Measurements from ENCODE around the gene COL6A2.
A peak's percentile ranks its signal among the peaks of the same experiment; 100 is the strongest.
"Not testable (repeated sequence)": the region's sequence is repeated elsewhere in the genome, so short reads cannot be mapped to it uniquely, and the experiment has no call there.

COL6A2 gene

GRCh38 chr21:46076724-46077123 lies 21.2 kb upstream of the COL6A2 start:
- not testable (repeated sequence) for H2BK5ac ChIP-seq (ENCODE audit: low read depth, low read length, poor library complexity, severe bottlenecking); H2BK120ac ChIP-seq (ENCODE audit: low read depth, low read length); H4K91ac ChIP-seq (ENCODE audit: low read length); H3K4ac ChIP-seq (ENCODE audit: low read depth in 1 of 2, low read length in 2 of 2); DNase-seq; H3K36me3 ChIP-seq (ENCODE audit: control insufficient read depth in 1 of 2, insufficient read depth in 2 of 2, low read depth in 1 of 2, low read length in 2 of 2); H2AFZ ChIP-seq (ENCODE audit: low read depth, low read length); H3K4me3 ChIP-seq (ENCODE audit: insufficient read depth in 1 of 2, low read depth in 1 of 2, low read length in 2 of 2); H3K27ac ChIP-seq (ENCODE audit: low read length, poor library complexity, severe bottlenecking); H3K79me1 ChIP-seq (replicated peaks; ENCODE audit: low read length, poor library complexity, severe bottlenecking); H2BK15ac ChIP-seq (ENCODE audit: low read depth, poor library complexity, severe bottlenecking); H4K8ac ChIP-seq (ENCODE audit: low read length); H2AK5ac ChIP-seq (ENCODE audit: low read length, severe bottlenecking); H3K14ac ChIP-seq (ENCODE audit: low read length in 2 of 2); H3K9ac ChIP-seq (ENCODE audit: low read length); H3K4me2 ChIP-seq (ENCODE audit: low read length, poor library complexity, severe bottlenecking); H3K18ac ChIP-seq (ENCODE audit: low read depth in 1 of 2, low read length in 2 of 2); H3K27me3 ChIP-seq (ENCODE audit: control insufficient read depth in 1 of 2, insufficient read depth in 1 of 2, low read length in 2 of 2); H2BK12ac ChIP-seq (ENCODE audit: low read length in 2 of 2); H3K23ac ChIP-seq (ENCODE audit: low read length in 2 of 2); H3K9me3 ChIP-seq (ENCODE audit: control insufficient read depth, low read length)
- 96% methylated on average over 7 of the region's 8 CpGs for WGBS
- peaks cover 20% of the 10 kb centered on the region for H3K4me1 ChIP-seq (ENCODE audit: control insufficient read depth, insufficient read depth, low read depth, low read length)

GRCh38 chr21:46077674-46078101 lies 20.2 kb upstream of the COL6A2 start:
- Histone ChIP-seq H3K4me3 (ENCODE audit: insufficient read depth in 1 of 2, low read depth in 1 of 2, low read length in 2 of 2) (no peak overlapping the region), H4K91ac (ENCODE audit: low read length) (peak overlapping the region; percentile 6), H3K4me2 (ENCODE audit: low read length, poor library complexity, severe bottlenecking) (no peak overlapping the region), H3K27me3 (ENCODE audit: control insufficient read depth in 1 of 2, insufficient read depth in 1 of 2, low read length in 2 of 2) (no peaks in the 10 kb centered on the region), H3K14ac (ENCODE audit: low read length in 2 of 2) (peak overlapping the region in 1 of 2 experiments; percentile 50), H2BK120ac (ENCODE audit: low read depth, low read length) (no peak overlapping the region), H3K23ac (ENCODE audit: low read length in 2 of 2) (no peak overlapping the region), H3K18ac (ENCODE audit: low read depth in 1 of 2, low read length in 2 of 2) (no peak overlapping the region), H3K4ac (ENCODE audit: low read depth in 1 of 2, low read length in 2 of 2) (no peak overlapping the region), H2AFZ (ENCODE audit: low read depth, low read length) (no peak overlapping the region), H2BK5ac (ENCODE audit: low read depth, low read length, poor library complexity, severe bottlenecking) (no peak overlapping the region), H3K27ac (ENCODE audit: low read length, poor library complexity, severe bottlenecking) (no peak overlapping the region), H2BK12ac (ENCODE audit: low read length in 2 of 2) (peak overlapping the region in 1 of 2 experiments; percentile 73), H3K9ac (ENCODE audit: low read length) (peak overlapping the region; percentile 88), H3K9me3 (ENCODE audit: control insufficient read depth, low read length) (no peaks in the 10 kb centered on the region), H2AK5ac (ENCODE audit: low read length, severe bottlenecking) (no peak overlapping the region), H2BK15ac (ENCODE audit: low read depth, poor library complexity, severe bottlenecking) (peak overlapping the region; percentile 20), H3K36me3 (ENCODE audit: control insufficient read depth in 1 of 2, insufficient read depth in 2 of 2, low read depth in 1 of 2, low read length in 2 of 2) (no peaks in the 10 kb centered on the region), H3K79me1 (replicated peaks; ENCODE audit: low read length, poor library complexity, severe bottlenecking) (no peaks in the 10 kb centered on the region), H3K4me1 (ENCODE audit: control insufficient read depth, insufficient read depth, low read depth, low read length) (peaks cover 25% of the 10 kb centered on the region), H4K8ac (ENCODE audit: low read length) (peak overlapping the region; percentile 4)
- no peak for DNase-seq
- WGBS = 96% methylated on average over 19 of the region's 19 CpGs

GRCh38 chr21:46078322-46078977 lies 19.5 kb upstream of the COL6A2 start:
- H4K8ac ChIP-seq (ENCODE audit: low read length) = peak overlapping the region; percentile 5
- no peaks in the 10 kb centered on the region for H3K27me3 ChIP-seq (ENCODE audit: control insufficient read depth in 1 of 2, insufficient read depth in 1 of 2, low read length in 2 of 2)
- no peaks in the 10 kb centered on the region for H3K36me3 ChIP-seq (ENCODE audit: control insufficient read depth in 1 of 2, insufficient read depth in 2 of 2, low read depth in 1 of 2, low read length in 2 of 2)
- no peak overlapping the region for H3K27ac ChIP-seq (ENCODE audit: low read length, poor library complexity, severe bottlenecking)
- H3K4ac ChIP-seq (ENCODE audit: low read depth in 1 of 2, low read length in 2 of 2) = peak overlapping the region; percentile 63 to 87
- H3K18ac ChIP-seq (ENCODE audit: low read depth in 1 of 2, low read length in 2 of 2) = peak overlapping the region; percentile 56 to 90
- H2BK15ac ChIP-seq (ENCODE audit: low read depth, poor library complexity, severe bottlenecking) = peak overlapping the region; percentile 97
- H2AFZ ChIP-seq (ENCODE audit: low read depth, low read length) = no peak overlapping the region
- H2BK120ac ChIP-seq (ENCODE audit: low read depth, low read length) = no peak overlapping the region
- H3K9me3 ChIP-seq (ENCODE audit: control insufficient read depth, low read length) = no peaks in the 10 kb centered on the region
- no peak overlapping the region for H3K23ac ChIP-seq (ENCODE audit: low read length in 2 of 2)
- no peak overlapping the region for H3K4me2 ChIP-seq (ENCODE audit: low read length, poor library complexity, severe bottlenecking)
- no peak overlapping the region for H3K4me3 ChIP-seq (ENCODE audit: insufficient read depth in 1 of 2, low read depth in 1 of 2, low read length in 2 of 2)
- H2BK5ac ChIP-seq (ENCODE audit: low read depth, low read length, poor library complexity, severe bottlenecking) = no peak overlapping the region
- peaks cover 25% of the 10 kb centered on the region for H3K4me1 ChIP-seq (ENCODE audit: control insufficient read depth, insufficient read depth, low read depth, low read length)
- H2BK12ac ChIP-seq (ENCODE audit: low read length in 2 of 2) = peak overlapping the region; percentile 49 to 75
- peak overlapping the region in 1 of 2 experiments; percentile 0 for H3K14ac ChIP-seq (ENCODE audit: low read length in 2 of 2)
- peak overlapping the region; percentile 88 for H3K9ac ChIP-seq (ENCODE audit: low read length)
- no peak for DNase-seq
- peak overlapping the region; percentile 47 for H4K91ac ChIP-seq (ENCODE audit: low read length)
- no peaks in the 10 kb centered on the region for H3K79me1 ChIP-seq (replicated peaks; ENCODE audit: low read length, poor library complexity, severe bottlenecking)
- no peak overlapping the region for H2AK5ac ChIP-seq (ENCODE audit: low read length, severe bottlenecking)
- WGBS = 88% methylated on average over 23 of the region's 23 CpGs

- H3K27me3 ChIP-seq (ENCODE audit: control insufficient read depth in 1 of 2, insufficient read depth in 1 of 2, low read length in 2 of 2) = no peaks in the 10 kb centered on the region
- peak overlapping the region; percentile 5 for H4K8ac ChIP-seq (ENCODE audit: low read length)
- H2BK15ac ChIP-seq (ENCODE audit: low read depth, poor library complexity, severe bottlenecking) = peak overlapping the region; percentile 97
- H3K18ac ChIP-seq (ENCODE audit: low read depth in 1 of 2, low read length in 2 of 2) = peak overlapping the region; percentile 56 to 90
- H3K9me3 ChIP-seq (ENCODE audit: control insufficient read depth, low read length) = no peaks in the 10 kb centered on the region
- DNase-seq = no peak
- H3K27ac ChIP-seq (ENCODE audit: low read length, poor library complexity, severe bottlenecking) = no peak overlapping the region
- H3K14ac ChIP-seq (ENCODE audit: low read length in 2 of 2) = peak overlapping the region in 1 of 2 experiments; percentile 45
- H3K23ac ChIP-seq (ENCODE audit: low read length in 2 of 2) = no peak overlapping the region
- peak overlapping the region; percentile 47 to 75 for H2BK12ac ChIP-seq (ENCODE audit: low read length in 2 of 2)
- no peak overlapping the region for H3K4me2 ChIP-seq (ENCODE audit: low read length, poor library complexity, severe bottlenecking)
- no peak overlapping the region for H2BK5ac ChIP-seq (ENCODE audit: low read depth, low read length, poor library complexity, severe bottlenecking)
- H2AFZ ChIP-seq (ENCODE audit: low read depth, low read length) = no peak overlapping the region
- peak overlapping the region; percentile 88 for H3K9ac ChIP-seq (ENCODE audit: low read length)
- no peak overlapping the region for H2AK5ac ChIP-seq (ENCODE audit: low read length, severe bottlenecking)
- no peaks in the 10 kb centered on the region for H3K79me1 ChIP-seq (replicated peaks; ENCODE audit: low read length, poor library complexity, severe bottlenecking)
- 90% methylated on average over 6 of the region's 6 CpGs for WGBS
- H2BK120ac ChIP-seq (ENCODE audit: low read depth, low read length) = no peak overlapping the region
- no peaks in the 10 kb centered on the region for H3K36me3 ChIP-seq (ENCODE audit: control insufficient read depth in 1 of 2, insufficient read depth in 2 of 2, low read depth in 1 of 2, low read length in 2 of 2)
- peak overlapping the region; percentile 63 to 87 for H3K4ac ChIP-seq (ENCODE audit: low read depth in 1 of 2, low read length in 2 of 2)
- no peak overlapping the region for H3K4me3 ChIP-seq (ENCODE audit: insufficient read depth in 1 of 2, low read depth in 1 of 2, low read length in 2 of 2)
- peak overlapping the region; percentile 22 for H4K91ac ChIP-seq (ENCODE audit: low read length)
- H3K4me1 ChIP-seq (ENCODE audit: control insufficient read depth, insufficient read depth, low read depth, low read length) = peaks cover 25% of the 10 kb centered on the region
Measured at GRCh38 chr21:46078978-46079351, 18.9 kb upstream of the COL6A2 start.

All from mesenchymal stem cell (in vitro differentiated cells and primary cell).